Panc1 (cell line): Measurements from ENCODE around the gene ALLC.

Experiments
- CTCF ChIP-seq: fragments of 450-650 bp; IDR thresholded peaks from 2 replicates; pipeline ENCODE4 v1.5.1; 2017; ENCODE audit warnings: mild to moderate bottlenecking
- POLR2AphosphoS5 ChIP-seq: IDR thresholded peaks from 2 replicates; pipeline ENCODE4 v1.6.1; 2012; ENCODE audit warnings: mild to moderate bottlenecking, low read depth, low read length, moderate library complexity
- REST ChIP-seq, 2 experiments: IDR thresholded peaks; 2 replicates each; pipeline ENCODE4 v1.6.1; 2011 to 2012; ENCODE audit warnings: low read depth in 2 of 2, control low read depth in 1 of 2, low read length in 1 of 2, mild to moderate bottlenecking in 1 of 2, moderate library complexity in 1 of 2; ENCODE audit not compliant: insufficient read depth in 1 of 2
- SIN3A ChIP-seq: IDR thresholded peaks from 2 replicates; pipeline ENCODE4 v1.6.1; 2012; ENCODE audit warnings: low read depth, mild to moderate bottlenecking, low read length, moderate library complexity, borderline replicate concordance; ENCODE audit not compliant: insufficient read depth
- TCF7L2 ChIP-seq: IDR thresholded peaks from 2 replicates; pipeline ENCODE4 v1.6.1; 2011; ENCODE audit warnings: mild to moderate bottlenecking, low read depth, low read length, inconsistent platforms

- TF ChIP-seq CTCF (no peak), REST (IDR thresholded peaks at IDR 0.05; ENCODE audit: insufficient read depth in 1 of 2, low read depth in 2 of 2, low read length in 1 of 2) (no peak), POLR2AphosphoS5 (no peak), SIN3A (no peak), TCF7L2 (no peak)
Measured at GRCh38 chr2:3727397-3728045, 69.5 kb downstream of the ALLC start.
